HG02642 (cell line): Measurements from ENCODE around the gene TTC28.
"Not testable (repeated sequence)": the region's sequence is repeated elsewhere in the genome, so short reads cannot be mapped to it uniquely, and the experiment has no call there.

Experiments used
- ATAC-seq: cut with Tn5 transposase; IDR thresholded peaks from one replicate; pipeline ENCODE4 v1.9.1; 2021; ENCODE audit warnings: mild to moderate bottlenecking; ENCODE audit not compliant: unreplicated experiment, poor library complexity

TTC28 gene

DNA sequence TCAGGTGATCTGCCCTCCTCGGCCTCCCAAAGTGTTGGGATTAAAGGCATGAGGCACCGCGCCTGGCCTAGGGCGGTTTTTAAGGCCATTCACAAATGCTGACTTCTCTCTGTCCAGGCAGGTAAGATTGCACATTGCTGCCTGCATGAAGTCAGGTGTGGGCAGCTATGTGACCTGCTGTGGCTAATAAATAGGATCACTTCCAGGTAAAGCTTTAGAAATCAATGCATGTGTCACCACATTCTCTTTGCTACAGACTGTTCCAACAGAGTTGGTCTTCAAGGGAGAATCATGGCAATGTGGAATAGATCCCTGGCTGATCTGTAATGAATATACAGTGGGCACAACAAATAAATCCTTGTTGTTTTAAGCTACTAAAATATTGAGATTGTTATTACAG, 500.2 kb downstream of the TTC28 start:
- ATAC-seq = no peak

DNA sequence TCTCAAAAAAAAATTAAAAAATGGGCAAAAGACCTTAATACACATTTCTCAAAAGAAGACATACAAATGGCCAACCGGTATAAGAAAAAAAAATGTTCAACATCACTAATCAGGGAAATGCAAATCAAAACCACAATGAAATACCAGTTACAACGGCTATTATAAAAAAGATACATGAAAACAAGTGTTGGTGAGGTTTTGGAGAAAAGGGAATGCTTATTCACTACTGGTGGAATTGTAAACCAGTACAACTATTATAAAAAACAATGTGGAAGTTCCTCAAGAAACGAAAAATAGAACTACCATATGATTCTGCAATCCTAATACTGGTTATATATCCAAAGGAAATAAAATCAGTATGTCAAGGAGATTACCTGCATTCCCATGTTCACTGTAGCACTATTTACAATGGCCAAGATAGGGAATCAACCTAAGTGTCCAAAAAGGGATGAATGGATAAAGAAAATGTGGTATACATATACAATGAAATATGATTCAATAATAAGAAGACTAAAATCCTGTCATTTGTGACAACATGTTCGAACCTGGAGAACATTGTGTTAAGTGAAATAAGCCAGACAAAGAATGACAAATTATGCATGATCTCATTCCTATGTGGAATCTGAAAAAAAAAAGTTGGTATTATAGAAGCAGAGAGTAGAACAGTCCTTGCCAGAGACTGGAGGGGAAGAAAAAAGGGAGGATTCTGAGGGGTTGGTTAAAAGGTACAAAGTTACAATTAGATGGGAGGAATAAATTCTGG, 503.7 kb downstream of the TTC28 start:
- no peak for ATAC-seq

DNA sequence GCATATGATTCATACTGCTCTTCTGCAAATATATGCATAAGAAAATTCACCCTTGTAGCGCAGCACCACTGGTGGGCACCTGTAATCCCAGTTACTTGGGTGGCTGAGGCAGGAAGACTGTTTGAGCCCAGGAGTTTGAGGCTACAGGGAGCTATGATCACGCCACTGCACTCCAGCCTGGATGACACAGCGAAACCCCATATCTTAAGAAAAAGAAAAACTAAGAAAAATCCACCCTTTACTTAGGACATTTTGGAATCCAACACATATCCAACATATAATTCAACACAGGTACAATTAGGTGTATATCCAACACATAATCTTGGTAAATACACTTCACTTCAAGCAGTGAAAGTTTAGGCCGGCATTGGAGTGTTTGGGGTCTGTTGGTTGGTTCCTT, 505.1 kb downstream of the TTC28 start:
- ATAC-seq = no peak

DNA sequence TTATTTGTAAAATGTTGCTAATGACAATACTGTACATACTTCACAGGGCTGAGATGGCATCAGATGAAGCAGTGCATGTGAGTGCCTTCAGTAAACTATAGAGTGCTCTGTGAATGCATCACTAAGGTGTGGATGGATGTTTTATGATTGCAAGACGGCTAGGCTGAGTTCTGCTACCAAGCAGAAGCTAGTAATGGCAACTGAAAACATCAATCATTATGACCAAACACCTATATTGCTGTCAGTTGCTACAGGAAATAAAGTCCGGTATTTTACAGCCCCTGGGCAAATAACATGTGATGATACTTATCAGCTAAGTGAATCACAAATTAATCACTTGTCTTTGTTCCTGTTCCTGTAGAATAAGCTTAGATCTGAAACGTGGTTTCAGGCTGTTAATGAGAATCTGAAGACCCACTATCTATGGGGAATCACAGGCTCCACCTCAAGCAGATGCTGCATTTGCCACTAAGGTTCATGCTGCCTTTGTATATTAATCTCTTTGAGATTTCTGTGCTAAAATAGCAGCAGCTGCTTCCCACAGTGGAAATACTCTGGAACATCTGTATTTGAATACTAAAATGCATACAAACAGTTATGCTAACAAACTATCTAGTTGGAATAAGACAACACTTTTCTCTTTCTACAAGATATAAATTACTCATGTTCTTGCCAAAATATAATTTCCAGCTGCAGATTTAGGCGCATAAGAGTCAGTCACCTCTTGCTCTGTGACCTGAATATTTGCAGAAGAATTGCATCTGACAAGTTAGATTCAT, 506.6 kb downstream of the TTC28 start:
- no peak for ATAC-seq

DNA sequence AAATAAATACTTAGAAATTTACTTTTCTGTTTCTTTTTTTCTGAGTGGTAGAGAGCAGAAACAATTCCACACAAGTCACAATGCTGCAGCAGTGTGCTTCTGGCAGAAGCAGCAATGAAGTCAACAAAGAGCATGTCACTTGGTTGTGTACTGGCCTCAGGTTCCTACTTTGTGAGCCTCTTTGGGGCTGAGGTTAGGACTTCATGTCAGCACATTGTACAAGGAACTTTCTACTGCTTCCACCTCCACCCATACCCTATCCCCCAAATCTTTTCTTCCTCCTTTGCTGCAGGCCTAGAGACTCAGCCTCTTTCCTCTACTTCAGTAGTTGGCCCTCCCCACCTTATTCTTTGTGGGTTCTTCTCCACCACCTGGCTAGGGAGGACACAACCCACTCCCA, 507.9 kb downstream of the TTC28 start:
- ATAC-seq = no peak

DNA sequence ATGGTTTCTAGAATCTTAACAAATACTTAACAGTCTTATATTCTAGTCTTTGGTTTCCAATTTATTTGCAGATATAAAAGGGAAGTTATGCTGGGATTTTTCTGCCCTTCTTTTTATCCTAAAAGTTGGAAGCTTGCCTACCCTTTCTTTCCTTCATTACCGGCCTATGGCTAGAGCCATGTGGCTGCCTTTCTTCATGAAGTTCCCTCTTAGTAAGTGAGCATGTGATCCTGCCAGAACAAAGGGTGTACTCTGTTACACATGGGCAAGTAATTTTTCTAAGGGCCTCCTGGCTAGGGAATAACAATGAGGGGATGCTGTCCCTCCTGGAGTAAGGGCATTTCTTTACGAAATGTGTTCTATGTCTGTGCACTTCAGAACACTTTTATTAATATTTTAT, 508.5 kb downstream of the TTC28 start:
- ATAC-seq = no peak

DNA sequence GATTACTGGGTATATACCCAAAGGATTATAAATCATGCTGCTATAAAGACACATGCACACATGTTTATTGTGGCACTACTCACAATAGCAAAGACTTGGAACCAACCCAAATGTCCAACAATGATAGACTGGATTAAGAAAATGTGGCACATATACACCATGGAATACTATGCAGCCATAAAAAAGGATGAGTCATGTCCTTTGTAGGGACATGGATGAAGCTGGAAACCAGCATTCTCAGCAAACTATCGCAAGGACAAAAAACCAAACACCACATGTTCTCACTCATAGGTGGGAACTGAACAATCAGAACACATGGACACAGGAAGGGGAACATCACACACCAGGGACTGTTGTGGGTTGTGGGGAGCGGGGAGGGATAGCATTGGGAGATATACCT, 510.3 kb downstream of the TTC28 start:
- not testable (repeated sequence) for ATAC-seq

DNA sequence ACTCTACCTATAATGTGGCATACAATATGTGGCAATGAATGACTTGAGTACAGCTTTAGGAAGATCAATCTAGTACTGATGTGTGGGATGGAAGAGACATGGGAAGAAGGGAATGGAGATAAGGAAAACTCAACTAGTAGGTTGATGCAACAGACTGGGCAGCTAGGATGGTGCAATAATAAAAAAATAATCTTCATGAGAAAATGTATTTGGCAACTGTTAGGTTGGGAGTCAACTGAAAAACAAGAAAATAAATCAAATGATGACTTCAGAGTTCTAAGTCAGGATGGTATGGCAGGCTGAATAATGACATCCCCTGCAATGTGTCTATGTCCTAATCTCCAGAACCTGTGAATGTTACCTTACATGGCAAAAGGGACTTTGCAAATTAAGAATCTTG, 523.8 kb downstream of the TTC28 start:
- no peak for ATAC-seq

DNA sequence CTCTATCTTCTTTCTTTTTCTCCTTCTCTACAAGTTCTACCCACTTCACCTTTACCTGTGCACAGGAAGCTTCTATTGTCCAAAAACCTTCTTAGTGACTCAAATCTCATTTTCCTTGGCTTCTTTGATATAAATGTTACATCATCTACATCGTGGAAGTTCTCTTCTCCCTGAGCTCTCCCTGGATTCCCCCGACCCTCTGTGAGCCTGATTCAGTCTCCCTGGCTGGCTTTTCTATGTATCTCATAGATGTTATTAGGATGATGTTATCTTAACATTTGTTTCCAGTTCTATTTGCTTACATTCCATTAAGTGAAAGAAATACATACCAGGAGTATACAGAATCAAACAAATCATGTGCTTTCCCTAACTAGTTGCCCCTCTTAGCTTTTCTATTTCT, 524.8 kb downstream of the TTC28 start:
- ATAC-seq = no peak

DNA sequence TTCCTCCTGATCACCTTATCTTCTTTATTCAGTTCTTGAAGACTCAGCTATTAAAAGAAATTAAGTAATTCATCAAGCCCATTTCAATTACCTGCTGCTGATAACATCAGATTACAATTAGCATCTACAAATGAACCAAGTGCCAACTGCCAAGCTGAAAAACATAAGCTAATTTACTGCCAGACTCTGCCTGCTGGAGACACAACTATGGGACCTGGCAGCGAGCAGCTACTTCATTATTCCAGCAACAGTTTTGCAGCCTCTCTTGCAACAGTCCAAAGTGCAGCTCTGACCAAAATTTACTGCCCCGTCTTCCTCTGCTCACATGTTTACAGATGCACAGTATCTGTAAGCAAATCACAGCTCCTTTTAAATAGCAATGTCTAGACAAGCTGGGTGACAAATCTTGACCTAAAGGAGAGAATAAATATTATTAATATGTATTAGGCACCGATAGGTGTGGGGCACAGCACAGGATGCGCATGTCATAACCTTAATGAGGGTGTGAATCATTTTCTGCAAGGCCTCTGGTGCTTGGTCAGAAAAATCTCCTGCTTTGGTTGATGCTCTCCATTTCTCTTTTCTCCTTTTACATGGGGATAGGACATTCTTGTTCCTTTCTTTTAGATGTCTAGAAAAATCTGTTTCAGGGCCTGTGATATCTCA, 528.4 kb downstream of the TTC28 start:
- ATAC-seq = no peak

DNA sequence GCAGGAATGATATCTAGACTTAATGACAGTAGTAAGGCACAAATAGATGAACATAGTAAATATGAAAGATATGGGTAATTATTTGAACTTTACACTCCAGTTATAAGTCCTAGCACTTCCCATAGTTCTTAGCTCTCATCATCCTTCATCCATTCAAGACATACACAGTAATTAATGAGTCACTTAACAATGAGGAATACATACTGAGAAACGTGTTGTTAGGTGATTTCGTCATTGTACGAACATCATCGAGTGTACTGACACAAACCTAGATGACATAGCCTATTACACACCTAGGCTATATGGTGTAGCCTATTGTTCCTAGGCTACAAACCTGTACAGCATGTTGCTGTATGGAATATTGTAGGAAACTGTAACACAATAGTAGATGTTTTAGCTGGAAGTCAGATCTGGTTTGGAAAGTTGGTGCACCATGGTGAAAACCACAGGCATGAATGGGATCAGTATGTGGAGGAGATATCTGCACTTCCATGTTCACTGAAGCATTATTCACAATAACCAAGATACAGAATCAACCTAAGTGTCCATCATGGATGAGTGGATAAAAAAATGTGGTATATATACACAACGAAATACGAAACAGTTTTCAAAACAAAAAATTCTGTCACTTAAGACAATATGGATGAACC, 530.7 kb downstream of the TTC28 start:
- no peak for ATAC-seq

DNA sequence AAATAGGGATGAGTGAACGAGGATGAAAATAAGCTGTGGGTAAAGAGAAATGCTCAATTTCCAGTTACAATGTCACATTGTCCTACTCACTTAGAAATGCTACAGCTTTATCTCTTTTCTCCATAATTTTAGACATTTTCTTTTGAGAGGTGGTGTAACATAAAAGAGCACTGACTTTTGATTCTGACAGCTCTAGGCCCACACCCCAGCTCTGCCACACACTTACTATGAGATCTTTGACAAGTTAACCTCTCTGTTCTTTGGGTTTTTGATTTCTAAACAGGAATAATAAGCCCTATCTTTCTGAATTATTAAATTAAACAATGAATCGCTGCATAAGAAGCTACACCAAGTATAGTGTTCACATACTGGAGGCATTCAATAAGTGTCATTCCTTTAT, 532.2 kb downstream of the TTC28 start:
- ATAC-seq = no peak

DNA sequence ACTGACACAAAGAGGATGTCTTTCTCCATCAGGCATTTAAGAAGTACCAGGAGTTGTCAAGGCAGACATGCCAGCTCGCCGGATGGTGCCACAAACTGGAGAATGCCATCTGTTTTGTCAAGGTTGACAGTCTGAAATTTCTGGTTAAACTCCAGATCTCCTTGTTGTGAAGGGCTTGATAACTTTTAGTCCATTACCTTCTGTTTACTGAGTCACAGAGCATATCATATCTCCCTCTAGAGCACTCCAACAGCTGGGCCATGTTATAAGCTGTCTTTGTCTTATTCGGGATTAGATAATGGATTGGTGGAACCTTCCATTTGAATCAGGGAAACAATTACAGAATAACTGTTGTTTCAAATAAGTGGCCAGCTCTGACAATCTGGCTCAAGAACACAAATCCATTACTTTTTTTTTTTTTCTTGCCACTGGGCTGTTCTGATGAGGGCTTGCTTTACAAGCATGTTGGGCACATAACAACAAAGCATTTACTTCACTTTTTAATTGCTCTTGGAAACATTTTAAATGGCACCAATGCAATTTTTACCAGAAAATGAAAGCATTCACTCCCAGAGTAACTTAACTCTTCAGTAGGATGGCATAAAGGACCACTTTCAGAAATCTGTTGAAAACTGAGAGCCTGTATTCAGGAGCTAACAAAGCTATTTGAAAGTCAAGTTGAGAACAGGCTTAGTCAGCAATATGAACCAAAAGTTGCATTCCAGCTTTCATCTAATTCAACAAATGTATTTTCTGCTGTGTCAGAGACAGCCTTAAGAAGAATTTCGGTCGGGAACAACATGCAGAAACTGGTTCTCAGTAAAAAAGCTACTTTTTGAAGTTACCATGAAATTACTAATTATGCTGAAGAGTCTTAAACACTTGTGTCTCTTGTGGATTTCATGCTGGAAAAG, 533.0 kb downstream of the TTC28 start:
- no peak for ATAC-seq

DNA sequence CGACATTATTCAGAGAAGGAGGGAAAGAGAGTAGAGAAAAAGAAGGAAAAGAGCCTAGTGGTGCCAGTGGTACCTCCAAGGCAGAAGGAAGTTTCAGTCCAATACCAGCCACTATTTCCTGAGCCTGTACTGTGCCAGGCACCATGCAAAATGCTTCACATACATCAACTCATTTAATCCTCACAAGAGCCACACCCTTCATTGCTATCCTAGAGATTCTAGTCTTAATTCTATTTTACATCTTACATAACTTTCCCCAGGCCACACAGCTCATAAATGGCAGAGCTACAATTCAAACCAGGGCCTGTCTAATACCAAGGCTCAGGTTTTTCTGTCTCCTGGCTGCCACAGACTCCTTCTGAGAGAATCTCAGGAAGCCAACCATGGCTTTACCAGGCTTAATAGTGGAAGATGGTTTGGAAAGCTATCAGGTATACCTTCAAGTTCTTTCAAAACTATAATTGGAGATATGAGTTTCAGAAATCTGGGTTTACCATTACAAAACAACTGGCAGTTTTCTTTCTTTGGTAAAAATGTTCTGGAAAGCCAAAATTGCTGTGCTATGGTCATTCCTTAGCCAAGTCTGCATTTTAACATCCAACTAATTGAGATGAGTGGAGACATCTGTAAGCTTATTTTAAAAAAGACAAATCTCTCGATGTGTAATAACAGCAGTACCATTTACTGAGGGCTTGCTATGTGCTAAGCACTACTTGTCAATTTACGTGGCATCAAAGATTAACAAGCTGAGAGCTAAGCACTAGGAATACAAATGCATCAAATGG, 535.5 kb downstream of the TTC28 start:
- ATAC-seq = no peak

DNA sequence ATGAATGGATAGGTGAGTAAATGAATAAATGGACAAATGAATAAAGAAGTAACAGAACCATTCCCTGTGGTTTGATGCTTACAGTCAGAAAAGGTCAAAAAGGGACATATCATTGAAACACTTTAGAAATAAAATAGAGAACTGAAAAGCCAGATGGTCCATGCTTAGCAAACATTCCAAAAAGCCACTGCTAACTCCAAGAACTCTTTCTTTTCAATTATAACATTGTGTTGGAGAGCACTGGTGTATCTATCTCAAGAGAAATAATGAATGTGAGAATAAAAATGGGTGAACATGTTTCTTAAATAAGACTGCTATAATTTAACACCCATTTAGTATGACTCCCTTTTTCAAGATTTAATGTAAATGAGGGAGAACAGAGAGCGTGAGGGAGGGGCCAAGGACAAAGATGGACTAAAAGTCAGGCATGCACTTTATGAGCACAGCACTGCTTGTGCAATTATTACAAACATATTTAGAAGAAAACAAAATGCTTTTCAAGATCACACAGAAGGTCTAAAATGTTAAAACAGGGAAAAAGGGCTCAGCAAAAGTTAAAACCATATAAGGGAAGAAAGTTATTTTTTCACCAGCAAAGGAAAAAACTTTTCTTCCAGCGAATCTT, 536.3 kb downstream of the TTC28 start:
- ATAC-seq = no peak

DNA sequence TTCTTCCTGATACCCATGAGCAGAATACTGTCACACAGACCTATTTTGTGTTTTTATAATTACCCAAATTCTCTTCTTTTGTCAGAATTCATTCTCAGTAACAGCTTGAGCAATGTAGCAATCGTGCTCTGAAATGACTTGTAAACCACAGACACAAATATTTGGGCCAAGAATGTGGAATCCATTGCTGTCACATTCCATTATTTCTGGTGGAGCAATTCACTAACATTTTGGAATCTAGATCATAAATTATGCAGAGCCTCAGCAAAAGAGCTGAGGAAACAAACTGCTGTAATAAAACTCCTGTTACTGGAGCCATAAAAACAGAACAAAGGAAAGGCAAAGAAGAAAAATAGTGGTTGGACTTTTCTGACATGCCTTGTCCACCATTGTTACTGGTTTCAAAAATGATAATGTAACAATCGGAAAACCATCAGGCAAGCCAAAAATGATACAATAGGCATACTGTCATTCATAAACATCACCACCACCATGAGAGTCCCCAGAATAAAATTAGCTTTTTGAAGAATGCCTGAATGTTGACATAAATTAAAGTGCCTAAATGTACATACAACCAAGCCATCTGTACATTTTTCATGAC, 537.2 kb downstream of the TTC28 start:
- no peak for ATAC-seq

DNA sequence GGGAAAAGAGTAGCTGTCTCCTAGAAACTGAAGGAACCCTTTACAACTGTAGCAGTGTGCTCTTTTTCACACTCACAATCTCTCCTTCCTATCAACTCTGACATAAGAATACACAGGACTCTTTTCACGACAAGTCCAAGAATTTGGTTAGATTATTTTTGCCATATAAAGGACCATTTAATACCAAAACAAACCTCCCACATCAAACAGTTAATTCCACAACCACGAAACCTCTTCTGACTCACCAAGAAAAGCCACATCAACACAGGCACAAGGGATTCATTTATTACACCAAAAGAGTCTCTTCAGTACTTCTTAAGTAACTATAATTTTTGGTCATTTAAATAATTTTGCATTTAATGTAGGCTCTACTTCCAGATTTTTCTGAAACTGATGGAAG, 538.0 kb downstream of the TTC28 start:
- ATAC-seq = no peak

DNA sequence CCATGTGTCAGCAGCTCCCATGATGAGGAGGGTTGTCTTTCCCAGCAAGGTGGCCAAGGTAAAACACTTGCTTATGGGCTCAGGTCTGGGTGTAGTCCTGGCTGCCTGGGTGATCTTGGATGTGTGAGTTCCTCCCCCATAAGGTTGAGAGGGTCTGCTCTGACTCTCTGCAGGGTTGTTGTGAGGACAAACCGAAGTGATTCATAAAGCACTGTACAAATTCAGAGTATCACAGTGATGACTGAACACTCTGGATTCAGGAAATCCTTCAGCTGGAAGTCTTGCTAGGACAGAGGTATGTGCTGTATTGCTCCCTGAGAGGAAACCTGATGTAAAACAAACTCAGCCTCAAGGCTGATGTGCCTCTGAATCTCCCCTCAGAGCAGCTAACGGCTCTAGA, 539.7 kb downstream of the TTC28 start:
- ATAC-seq = no peak
